Globus pallidus (tissue), 1 donor: ENCODE measurements around the gene FAM32A.
A peak's percentile ranks its signal among the peaks of the same experiment; 100 is the strongest.

Experiments used
- DNase-seq: peaks from one replicate; pipeline ENCODE4 v3.0.0-alpha.2; 2015; ENCODE audit warnings: low spot score

FAM32A gene

GRCh38 chr19:16185123-16185767, at the start of gene FAM32A:
Gene FAM32A (plus strand): TSS chr19:16185410. CDS start chr19:16185443, 33 bp downstream.
- peak; percentile 97 for DNase-seq

- DNase-seq = no peak
These were observed 49.6 kb upstream of the FAM32A start for GRCh38 chr19:16135430-16136127.

- DNase-seq = no peak
These were observed 48.8 kb upstream of the FAM32A start for GRCh38 chr19:16136185-16136999.

DNA sequence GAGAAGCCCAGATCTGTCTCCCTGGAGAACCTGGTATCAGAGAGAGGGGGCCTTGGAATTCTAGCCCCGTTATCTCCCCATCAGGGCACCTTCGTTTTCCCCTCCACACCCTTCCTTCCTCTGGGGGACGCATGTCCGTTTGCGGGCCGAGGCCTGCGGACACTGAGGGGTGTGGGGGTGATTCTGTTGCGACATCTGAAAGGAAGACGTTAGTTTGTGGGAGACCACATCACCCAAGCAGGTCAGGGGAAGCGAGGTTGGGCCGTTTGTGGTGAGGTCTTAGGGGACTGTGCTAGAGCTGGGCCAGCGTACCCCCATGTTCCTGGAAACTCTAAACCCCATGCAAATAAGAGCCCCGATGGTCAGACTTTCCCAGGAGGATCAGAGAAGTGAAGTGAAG, 45.5 kb upstream of the FAM32A start:
- DNase-seq = no peak

DNA sequence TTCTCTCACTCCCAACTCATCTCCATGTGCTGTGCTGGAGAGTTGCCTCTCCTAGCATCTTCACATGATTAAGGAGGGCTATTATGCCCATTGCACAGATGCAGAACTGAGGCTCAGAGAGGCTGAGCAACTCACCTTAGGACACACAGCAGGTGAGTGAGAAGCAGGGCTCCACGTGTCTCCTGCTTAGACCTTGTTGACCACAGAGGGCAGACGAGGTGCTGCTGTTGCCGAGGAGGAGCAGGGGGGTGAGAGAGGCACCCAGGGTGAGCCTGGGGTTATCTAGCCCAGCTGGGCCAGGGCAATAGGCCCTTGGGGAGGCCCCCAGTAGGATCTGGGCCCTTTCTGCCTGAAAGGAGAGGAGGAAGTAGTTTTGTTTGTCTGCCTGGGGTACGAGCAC, 44.2 kb upstream of the FAM32A start:
- no peak for DNase-seq

DNA sequence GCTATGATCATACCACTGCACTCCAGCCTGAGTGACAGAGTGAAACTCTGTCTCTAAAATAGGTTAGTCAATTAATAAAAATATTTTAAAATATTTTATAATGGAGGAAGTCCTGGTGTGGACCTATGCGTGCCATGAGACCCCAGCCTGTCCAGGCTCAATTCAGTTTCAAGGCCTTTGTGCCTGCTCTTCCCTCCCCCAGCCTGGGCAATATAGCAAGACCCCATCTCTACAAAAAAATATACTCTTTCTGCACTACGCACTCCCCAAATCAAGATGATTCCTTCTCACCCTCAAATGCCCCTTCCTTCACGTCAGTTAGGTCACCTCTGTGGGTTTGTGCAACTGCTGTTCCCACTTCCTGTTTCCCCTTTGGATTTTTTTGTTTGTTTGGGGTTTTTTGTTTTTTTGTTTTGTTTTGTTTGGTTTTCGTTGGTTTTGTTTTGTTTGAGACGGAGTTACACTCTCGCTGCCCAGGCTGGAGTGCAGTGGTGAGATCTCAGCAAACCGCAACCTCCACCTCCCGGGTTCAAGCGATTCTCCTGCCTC, 43.1 kb upstream of the FAM32A start:
- DNase-seq = no peak

DNA sequence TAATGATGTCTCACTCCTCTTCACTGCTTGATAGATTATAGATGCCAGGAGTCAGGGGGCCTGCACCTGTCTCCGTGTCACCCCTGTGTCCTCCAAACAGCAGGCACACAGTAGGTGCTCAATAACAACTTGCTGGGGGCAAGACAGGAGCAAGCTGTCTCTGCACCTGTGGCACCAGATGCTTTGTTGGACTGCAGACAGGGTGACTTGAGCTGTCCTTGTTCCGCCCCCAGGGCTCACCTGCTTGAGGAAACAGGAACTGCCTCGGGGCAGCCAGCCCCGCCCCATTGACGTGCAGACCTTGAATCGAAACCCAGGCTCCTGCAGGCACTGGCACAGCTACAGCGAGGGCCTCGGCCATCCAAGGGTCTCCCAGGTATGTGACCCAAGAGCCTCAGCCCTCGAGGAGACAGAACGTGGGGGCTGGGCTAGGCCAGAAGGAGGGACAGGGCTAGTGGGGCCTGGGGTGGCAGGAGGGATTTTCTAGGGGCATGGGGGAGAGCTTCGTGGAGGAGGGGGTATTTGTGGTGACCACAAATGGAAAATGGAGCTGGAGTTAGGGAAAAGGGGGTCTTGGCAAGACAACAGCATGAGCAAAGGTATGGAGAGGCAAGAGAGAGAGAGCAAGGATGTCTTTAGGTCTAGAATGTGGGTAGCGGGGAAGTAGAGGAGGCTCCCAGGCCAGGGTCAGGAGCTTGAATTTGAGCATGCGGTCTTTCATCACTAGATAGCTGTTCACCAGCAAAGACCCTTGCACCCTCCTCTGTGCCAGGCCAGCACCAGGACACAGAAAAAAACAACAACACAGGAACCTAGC, 41.6 kb upstream of the FAM32A start, which contains the start of gene HSH2D:
TSS of gene HSH2D (plus strand) at position 287 of the 817 bp plus-strand sequence. CDS start 5,066 bp downstream, outside the sequence.
- DNase-seq = no peak

DNA sequence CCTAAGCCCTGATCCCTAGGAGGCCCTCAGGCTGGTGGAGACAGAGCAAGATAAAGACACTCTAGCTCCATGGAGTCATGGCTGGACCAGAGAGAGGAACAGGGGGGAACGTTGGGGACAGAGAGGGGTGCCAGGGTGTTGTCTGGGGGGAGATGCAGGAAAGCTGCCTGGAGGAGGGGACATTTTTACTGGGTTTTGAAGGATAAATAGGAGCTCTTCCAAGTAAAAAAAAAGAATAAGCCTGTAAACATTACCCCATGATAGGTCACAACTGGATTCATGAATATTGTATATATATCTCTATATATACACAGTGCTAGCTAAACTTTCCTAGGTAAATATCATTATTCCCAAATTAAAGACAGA, 41.0 kb upstream of the FAM32A start:
- DNase-seq = no peak

GRCh38 chr19:16146112-16146511, 39.1 kb upstream of the FAM32A start:
- DNase-seq = no peak

DNA sequence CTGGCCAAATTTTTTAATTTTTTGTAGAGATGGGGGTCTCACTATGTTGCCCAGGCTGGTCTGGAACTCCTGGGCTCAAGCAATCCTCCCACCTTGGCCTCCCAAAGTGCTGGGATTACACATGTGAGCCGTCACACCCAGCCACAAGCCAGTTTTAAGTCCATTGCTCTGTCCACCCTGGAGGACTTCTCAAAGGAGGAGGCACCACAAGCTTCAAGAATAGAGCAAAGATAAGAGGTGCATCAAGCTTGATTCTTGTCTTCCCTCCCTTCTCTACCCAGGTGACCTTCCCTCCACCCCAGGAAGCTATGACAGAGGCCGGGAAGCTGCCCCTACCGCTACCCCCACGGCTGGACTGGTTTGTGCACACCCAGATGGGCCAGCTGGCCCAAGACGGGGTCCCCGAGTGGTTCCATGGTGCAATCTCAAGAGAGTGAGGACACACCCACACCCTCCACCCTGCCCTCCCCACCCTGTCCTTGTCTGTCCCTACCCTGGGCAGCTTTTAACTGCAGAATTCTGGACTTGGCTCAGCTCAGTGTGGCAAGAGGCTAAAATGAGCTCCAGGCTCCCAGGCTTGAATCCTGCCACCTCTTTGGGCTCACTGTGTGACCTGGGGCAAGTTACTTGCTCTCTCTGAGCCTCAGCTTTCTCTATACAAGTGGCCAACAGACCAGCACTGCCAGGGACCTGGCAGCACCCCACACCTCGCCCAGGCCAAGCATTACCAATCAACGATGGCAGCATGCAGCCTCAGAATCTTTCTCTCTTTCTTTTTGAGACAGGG, 36.6 kb upstream of the FAM32A start:
- no peak for DNase-seq

GRCh38 chr19:16153582-16154336, 31.5 kb upstream of the FAM32A start:
- no peak for DNase-seq

GRCh38 chr19:16154557-16154956, 30.7 kb upstream of the FAM32A start:
- no peak for DNase-seq

GRCh38 chr19:16155128-16155527, 30.1 kb upstream of the FAM32A start:
- no peak for DNase-seq

GRCh38 chr19:16156904-16157303, 28.3 kb upstream of the FAM32A start:
- DNase-seq = no peak

DNA sequence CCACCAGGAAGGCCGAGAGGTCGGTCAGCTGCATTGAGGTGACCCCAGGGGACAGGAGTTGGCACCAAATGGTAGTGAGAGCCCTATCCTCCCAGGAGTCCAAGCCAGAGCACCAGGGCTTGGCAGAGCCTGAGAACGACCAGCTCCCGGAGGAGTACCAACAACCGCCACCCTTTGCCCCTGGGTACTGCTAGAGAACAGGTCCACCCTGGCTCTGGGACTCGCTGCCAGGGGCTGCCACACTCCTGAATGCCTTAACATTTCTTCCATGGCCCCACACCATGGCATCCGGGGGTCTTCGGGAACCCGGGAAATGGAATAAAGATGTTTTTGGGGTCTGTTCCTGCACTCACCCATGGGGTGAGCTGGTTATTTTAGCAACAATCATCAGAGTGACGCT, 27.6 kb upstream of the FAM32A start:
- DNase-seq = no peak

DNA sequence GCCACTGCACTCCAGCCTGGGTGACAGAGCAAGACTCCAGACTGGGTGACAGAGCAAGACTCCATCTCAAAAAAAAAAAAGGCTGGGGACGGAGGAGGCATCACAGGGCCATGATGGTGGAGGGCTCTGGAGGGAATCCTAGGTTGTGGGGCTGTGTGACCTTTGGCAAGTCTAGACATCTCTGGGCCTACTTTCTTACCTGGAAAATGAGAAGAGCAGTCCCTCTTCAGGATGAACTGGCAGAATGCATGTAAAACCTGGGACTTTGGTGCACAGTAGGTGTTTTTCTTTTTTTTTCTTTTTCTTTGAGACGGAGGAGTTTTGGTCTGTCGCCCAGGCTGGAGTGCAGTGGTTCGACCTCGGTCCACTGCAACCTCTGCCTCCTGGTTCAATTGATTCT, 25.6 kb upstream of the FAM32A start:
- DNase-seq = no peak

GRCh38 chr19:16160445-16160942, 24.7 kb upstream of the FAM32A start:
- no peak for DNase-seq

GRCh38 chr19:16160943-16161560, 24.2 kb upstream of the FAM32A start:
- DNase-seq = no peak

DNA sequence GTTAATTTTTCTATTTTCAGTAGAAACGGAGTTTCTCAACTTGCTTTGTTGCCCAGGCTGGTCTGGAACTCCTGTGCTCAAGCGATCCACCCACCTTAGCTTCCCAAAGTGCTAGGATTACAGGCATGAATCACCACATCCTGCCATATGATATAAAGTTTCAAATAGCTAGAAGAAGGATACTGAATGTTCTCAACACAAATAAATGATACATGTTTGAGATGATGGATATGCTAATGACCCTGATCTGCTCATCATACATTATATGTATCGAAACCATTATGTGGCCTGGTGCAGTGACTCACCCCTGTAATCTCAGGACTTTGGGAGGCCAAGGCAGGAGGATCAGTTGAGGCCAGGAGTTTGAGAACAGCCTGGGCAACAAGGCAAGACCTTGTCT, 23.4 kb upstream of the FAM32A start:
- DNase-seq = no peak
